Small intestine (tissue), 7 donors: ENCODE measurements around the gene TRAPPC6A. TPM values are rescaled to one million over a fixed set of nuclear protein-coding genes. Genes with fewer than 3 reads are reported as not detected.

Source experiments
- DNase-seq, 2 donors: peaks; one replicate each; pipeline versions ENCODE4 v3.0.0 to v3.0.0-alpha.2; 2013
- FAIRE-seq: peaks from 2 replicates; lab custom pipeline; 2012; peaks lifted over from hg19 to GRCh38; lab: Jason Lieb, UNC
- H3K27ac ChIP-seq, 3 donors: one replicate each; pipeline ENCODE4 v1.5.1; 2013; ENCODE audit warnings: low read length in 2 of 3, mild to moderate bottlenecking in 2 of 3, control low read depth in 1 of 3, inconsistent platforms in 1 of 3, low read depth in 1 of 3, moderate library complexity in 1 of 3
- H3K27me3 ChIP-seq, 3 donors: one replicate each; pipeline ENCODE4 v1.6.1; 2013; ENCODE audit warnings: low read length in 3 of 3, inconsistent platforms in 1 of 3; ENCODE audit not compliant: control insufficient read depth in 3 of 3, insufficient read depth in 3 of 3
- H3K36me3 ChIP-seq, 3 donors: one replicate each; pipeline ENCODE4 v1.6.1; 2013; ENCODE audit warnings: low read length in 3 of 3, inconsistent platforms in 1 of 3, low read depth in 1 of 3, mild to moderate bottlenecking in 1 of 3, moderate library complexity in 1 of 3; ENCODE audit not compliant: control insufficient read depth in 3 of 3, insufficient read depth in 2 of 3
- H3K4me1 ChIP-seq, 3 donors: one replicate each; pipeline ENCODE4 v1.6.1; 2013; ENCODE audit warnings: low read length in 2 of 3, inconsistent platforms in 1 of 3, low read depth in 1 of 3, mild to moderate bottlenecking in 1 of 3, moderate library complexity in 1 of 3; ENCODE audit not compliant: control insufficient read depth in 3 of 3, insufficient read depth in 2 of 3
- H3K4me3 ChIP-seq, 3 donors: one replicate each; pipeline ENCODE4 v1.5.1; 2013; ENCODE audit warnings: low read length in 3 of 3, control low read depth in 1 of 3, inconsistent platforms in 1 of 3, low read depth in 1 of 3, mild to moderate bottlenecking in 1 of 3, moderate library complexity in 1 of 3
- H3K9me3 ChIP-seq, 2 donors: one replicate each; pipeline ENCODE4 v1.6.1; 2013; ENCODE audit warnings: low read depth in 1 of 2, low read length in 1 of 2; ENCODE audit not compliant: control insufficient read depth in 2 of 2, insufficient read depth in 1 of 2
- WGBS, 3 donors: extraction: QIAGEN DNeasy Blood & Tissue Kit; methylation state at CpG; one replicate each; pipeline ENCODE4 v1.1.7; 2013; 5-methylcytosine and 5-hydroxymethylcytosine counted together
- polyA plus RNA-seq, 4 donors: library from polyadenylated mRNA; stranded (reverse) in 3 of 4; unstranded in 1 of 4; fragments of 200-250 nt in 3 of 4; fragments of 120-200 nt in 1 of 4; gene quantifications; one replicate each; pipeline versions ENCODE4 v1.2.1 to v1.2.3, GENCODE V29; 2013
- donor health status: healthy with polysubstance abuse.
- donor health status: control.
- donor health status: control.
- donor health status: Bipolar disorder and iron deficiency.
- donor health status: healthy.

The TRAPPC6A gene
- polyA plus RNA-seq, 4 donors, result 38.4 to 67.6 (median 41.7) TPM

GRCh38 chr19:45151320-45151719, 26.7 kb downstream of the TRAPPC6A start:
- peaks cover 0 to 54% (median 4%) of the 10 kb centered on the region in 3 donors for H3K27me3 ChIP-seq
- no peak overlapping the region for H3K27ac ChIP-seq
- DNase-seq (no peak), FAIRE-seq (no peak)
- H3K4me1 ChIP-seq, result peaks cover 0 to 19% (median 2%) of the 10 kb centered on the region in 3 donors
- H3K36me3 ChIP-seq, result peaks cover 0 to 31% (median 0%) of the 10 kb centered on the region in 3 donors
- 63 to 82% (median 76%) methylated on average over 7 of the region's 7 CpGs for WGBS, 3 donors
- no peaks in the 10 kb centered on the region for H3K9me3 ChIP-seq
- no peak overlapping the region for H3K4me3 ChIP-seq

GRCh38 chr19:45150751-45151281, 27.2 kb downstream of the TRAPPC6A start:
- no peak for FAIRE-seq
- WGBS, 3 donors, result 43 to 57% (median 46%) methylated on average over 4 of the region's 4 CpGs
- H3K27me3 ChIP-seq, result peaks cover 0 to 52% (median 4%) of the 10 kb centered on the region in 3 donors
- H3K9me3 ChIP-seq, result no peaks in the 10 kb centered on the region
- no peak overlapping the region for H3K27ac ChIP-seq
- H3K4me3 ChIP-seq, result no peak overlapping the region
- DNase-seq, result no peak
- peaks cover 0 to 36% (median 0%) of the 10 kb centered on the region in 3 donors for H3K36me3 ChIP-seq
- peaks cover 0 to 19% (median 2%) of the 10 kb centered on the region in 3 donors for H3K4me1 ChIP-seq

- peaks cover 0 to 19% (median 2%) of the 10 kb centered on the region in 3 donors for H3K4me1 ChIP-seq
These were observed 27.9 kb downstream of the TRAPPC6A start for GRCh38 chr19:45150180-45150579.

GRCh38 chr19:45149129-45149528, 28.9 kb downstream of the TRAPPC6A start:
- WGBS, 3 donors, result 79 to 89% (median 85%) methylated on average over 9 of the region's 9 CpGs
- peaks cover 0 to 14% (median 2%) of the 10 kb centered on the region in 3 donors for H3K4me1 ChIP-seq
- no peak overlapping the region for H3K4me3 ChIP-seq
- H3K36me3 ChIP-seq, result peaks cover 0 to 52% (median 2%) of the 10 kb centered on the region in 3 donors
- FAIRE-seq (no peak), DNase-seq (no peak)
- peaks cover 0 to 37% (median 4%) of the 10 kb centered on the region in 3 donors for H3K27me3 ChIP-seq
- no peaks in the 10 kb centered on the region for H3K9me3 ChIP-seq
- no peak overlapping the region for H3K27ac ChIP-seq

More at GRCh38 chr19:45150180-45150579, 27.9 kb downstream of the TRAPPC6A start:
- Histone ChIP-seq H3K4me3 (no peak overlapping the region), H3K27me3 (peaks cover 0 to 47% (median 4%) of the 10 kb centered on the region in 3 donors), H3K27ac (no peak overlapping the region), H3K36me3 (peaks cover 0 to 42% (median 2%) of the 10 kb centered on the region in 3 donors), H3K9me3 (no peaks in the 10 kb centered on the region)
- DNase-seq, result no peak
- WGBS, 3 donors, result 91 to 93% (median 92%) methylated on average over 4 of the region's 4 CpGs
- no peak for FAIRE-seq

- Histone ChIP-seq H3K27me3 (peaks cover 0 to 27% (median 4%) of the 10 kb centered on the region in 3 donors), H3K4me3 (no peak overlapping the region), H3K27ac (no peak overlapping the region), H3K4me1 (peaks cover 0 to 5% (median 0%) of the 10 kb centered on the region in 3 donors), H3K9me3 (no peaks in the 10 kb centered on the region), H3K36me3 (peaks cover 0 to 62% (median 2%) of the 10 kb centered on the region in 3 donors)
- no peak for FAIRE-seq
- DNase-seq, result no peak
- WGBS, 3 donors, result 85 to 89% (median 88%) methylated on average over 18 of the region's 18 CpGs
These were observed 30.0 kb downstream of the TRAPPC6A start for GRCh38 chr19:45147835-45148676.

GRCh38 chr19:45146741-45147205, 31.3 kb downstream of the TRAPPC6A start:
- Histone ChIP-seq H3K27ac (no peak overlapping the region), H3K27me3 (peaks cover 0 to 14% (median 2%) of the 10 kb centered on the region in 3 donors), H3K4me1 (no peaks in the 10 kb centered on the region), H3K4me3 (no peak overlapping the region), H3K36me3 (peaks cover 0 to 75% (median 8%) of the 10 kb centered on the region in 3 donors), H3K9me3 (no peaks in the 10 kb centered on the region)
- FAIRE-seq, result no peak
- no peak for DNase-seq
- 85 to 92% (median 90%) methylated on average over 17 to 18 of the region's 18 CpGs for whole genome bisulfite sequencing, 3 donors

- Histone ChIP-seq H3K4me3 (no peak overlapping the region), H3K27me3 (peaks cover 0 to 9% (median 0%) of the 10 kb centered on the region in 3 donors), H3K27ac (no peak overlapping the region), H3K4me1 (no peaks in the 10 kb centered on the region), H3K36me3 (peaks cover 2 to 79% (median 8%) of the 10 kb centered on the region in 3 donors), H3K9me3 (no peaks in the 10 kb centered on the region)
- FAIRE-seq (no peak), DNase-seq (no peak)
- WGBS, 3 donors, result 89 to 94% (median 90%) methylated on average over 13 of the region's 13 CpGs
These were observed 31.8 kb downstream of the TRAPPC6A start for GRCh38 chr19:45146251-45146650.
